Measurements from ENCODE around the gene CLCN1.
A peak's percentile ranks its signal among the peaks of the same experiment; 100 is the strongest.
"Not testable (repeated sequence)": the region's sequence is repeated elsewhere in the genome, so short reads cannot be mapped to it uniquely, and the experiment has no call there.

CLCN1 gene

GRCh38 chr7:143315776-143316175, at the start of gene CLCN1:
Gene CLCN1 (plus strand): TSS chr7:143316111. CDS start chr7:143316213, 102 bp downstream.
- no peak for DNase-seq

GRCh38 chr7:143269251-143269650, 46.7 kb upstream of the CLCN1 start:
- DNase-seq, result peak; percentile 90

- no peak for DNase-seq
These were observed 44.7 kb upstream of the CLCN1 start for GRCh38 chr7:143271240-143271639.

GRCh38 chr7:143272871-143273270, 43.0 kb upstream of the CLCN1 start:
- no peak for DNase-seq

GRCh38 chr7:143279186-143280098, 36.5 kb upstream of the CLCN1 start:
- DNase-seq, result no peak

- DNase-seq, result no peak
These were observed 35.8 kb upstream of the CLCN1 start for GRCh38 chr7:143280160-143280559.

- DNase-seq, result no peak
These were observed 35.3 kb upstream of the CLCN1 start for GRCh38 chr7:143280566-143280965.

GRCh38 chr7:143281529-143281928, 34.4 kb upstream of the CLCN1 start:
- no peak for DNase-seq

- DNase-seq, result no peak
These were observed 33.8 kb upstream of the CLCN1 start for GRCh38 chr7:143282124-143282523.

- DNase-seq, result no peak
These were observed 32.5 kb upstream of the CLCN1 start for GRCh38 chr7:143283381-143283780.

GRCh38 chr7:143284591-143285469, 31.1 kb upstream of the CLCN1 start, which contains the start of gene TMEM139:
Gene TMEM139 (plus strand): TSS chr7:143284958. CDS start chr7:143285958, 1,000 bp downstream.
- DNase-seq, result no peak

- no peak for DNase-seq
These were observed 30.5 kb upstream of the CLCN1 start for GRCh38 chr7:143285470-143285778.

GRCh38 chr7:143285806-143286521, 29.9 kb upstream of the CLCN1 start:
- no peak for DNase-seq

GRCh38 chr7:143286522-143286890, 29.4 kb upstream of the CLCN1 start:
- DNase-seq, result no peak

GRCh38 chr7:143287339-143287934, 28.5 kb upstream of the CLCN1 start:
- no peak for DNase-seq

GRCh38 chr7:143287935-143288826, 27.7 kb upstream of the CLCN1 start, which contains the start of gene CASP2:
Gene CASP2 (plus strand): TSS chr7:143288351. CDS start chr7:143288456, 105 bp downstream.
- peak; percentile 93 for DNase-seq

- DNase-seq, result no peak
These were observed 27.1 kb upstream of the CLCN1 start for GRCh38 chr7:143288836-143289235.

- DNase-seq, result peak; percentile 28
These were observed 26.5 kb upstream of the CLCN1 start for GRCh38 chr7:143289421-143289820.

- not testable (repeated sequence) for DNase-seq
These were observed 26.0 kb upstream of the CLCN1 start for GRCh38 chr7:143289888-143290287.

GRCh38 chr7:143290293-143290692, 25.6 kb upstream of the CLCN1 start:
- no peak for DNase-seq

GRCh38 chr7:143292876-143293275, 23.0 kb upstream of the CLCN1 start:
- DNase-seq, result no peak
